ENCODE data around the gene FNBP1. TPM values are rescaled to one million over a fixed set of nuclear protein-coding genes. Genes with fewer than 3 reads are reported as not detected.

Gene FNBP1
- total RNA-seq, 1 donor from 2014 or later, result 25.6 TPM

GRCh38 chr9:129881547-129882324, 161.3 kb downstream of the FNBP1 start:
- TF ChIP-seq CTCF (conservative IDR thresholded peaks at IDR 0.05; ENCODE audit: low read depth, low read length), result no peak
- DNase-seq (ENCODE audit: low read depth), result no peak
- no peak overlapping the region for H3K4me3 ChIP-seq (ENCODE audit: low read depth, low read length)

- TF ChIP-seq CTCF (conservative IDR thresholded peaks at IDR 0.05; ENCODE audit: low read depth, low read length), result no peak
- no peak for DNase-seq (ENCODE audit: low read depth)
- H3K4me3 ChIP-seq (ENCODE audit: low read depth, low read length), result no peak overlapping the region
These were observed 162.1 kb downstream of the FNBP1 start for GRCh38 chr9:129880654-129881546.

- no peak for TF ChIP-seq CTCF (conservative IDR thresholded peaks at IDR 0.05; ENCODE audit: low read depth, low read length)
These were observed 162.9 kb downstream of the FNBP1 start for GRCh38 chr9:129879991-129880653.

GRCh38 chr9:129879103-129879699, 163.8 kb downstream of the FNBP1 start:
- TF ChIP-seq CTCF (conservative IDR thresholded peaks at IDR 0.05; ENCODE audit: low read depth, low read length), result no peak
- DNase-seq (ENCODE audit: low read depth), result no peak
- H3K4me3 ChIP-seq (ENCODE audit: low read depth, low read length), result no peak overlapping the region

More at GRCh38 chr9:129879991-129880653, 162.9 kb downstream of the FNBP1 start:
- no peak for DNase-seq (ENCODE audit: low read depth)
- H3K4me3 ChIP-seq (ENCODE audit: low read depth, low read length), result no peak overlapping the region

GRCh38 chr9:129878291-129878690, 164.7 kb downstream of the FNBP1 start:
- H3K4me3 ChIP-seq (ENCODE audit: low read depth, low read length), result no peak overlapping the region
- no peak for DNase-seq (ENCODE audit: low read depth)
- TF ChIP-seq CTCF (conservative IDR thresholded peaks at IDR 0.05; ENCODE audit: low read depth, low read length), result no peak

GRCh38 chr9:129876815-129877214, 166.2 kb downstream of the FNBP1 start:
- H3K4me3 ChIP-seq (ENCODE audit: low read depth, low read length), result no peak overlapping the region
- DNase-seq (ENCODE audit: low read depth), result no peak
- TF ChIP-seq CTCF (conservative IDR thresholded peaks at IDR 0.05; ENCODE audit: low read depth, low read length), result no peak

Measured in epithelial cell of proximal tubule (primary cell).